OCI-M2 (cell line): ENCODE results near the gene IGFN1.

Experiments
- DNase-seq: peaks from one replicate; lab custom pipeline; 2025; ENCODE audit not compliant: unreplicated experiment; lab: John Stamatoyannopoulos, UW

Gene IGFN1

DNA sequence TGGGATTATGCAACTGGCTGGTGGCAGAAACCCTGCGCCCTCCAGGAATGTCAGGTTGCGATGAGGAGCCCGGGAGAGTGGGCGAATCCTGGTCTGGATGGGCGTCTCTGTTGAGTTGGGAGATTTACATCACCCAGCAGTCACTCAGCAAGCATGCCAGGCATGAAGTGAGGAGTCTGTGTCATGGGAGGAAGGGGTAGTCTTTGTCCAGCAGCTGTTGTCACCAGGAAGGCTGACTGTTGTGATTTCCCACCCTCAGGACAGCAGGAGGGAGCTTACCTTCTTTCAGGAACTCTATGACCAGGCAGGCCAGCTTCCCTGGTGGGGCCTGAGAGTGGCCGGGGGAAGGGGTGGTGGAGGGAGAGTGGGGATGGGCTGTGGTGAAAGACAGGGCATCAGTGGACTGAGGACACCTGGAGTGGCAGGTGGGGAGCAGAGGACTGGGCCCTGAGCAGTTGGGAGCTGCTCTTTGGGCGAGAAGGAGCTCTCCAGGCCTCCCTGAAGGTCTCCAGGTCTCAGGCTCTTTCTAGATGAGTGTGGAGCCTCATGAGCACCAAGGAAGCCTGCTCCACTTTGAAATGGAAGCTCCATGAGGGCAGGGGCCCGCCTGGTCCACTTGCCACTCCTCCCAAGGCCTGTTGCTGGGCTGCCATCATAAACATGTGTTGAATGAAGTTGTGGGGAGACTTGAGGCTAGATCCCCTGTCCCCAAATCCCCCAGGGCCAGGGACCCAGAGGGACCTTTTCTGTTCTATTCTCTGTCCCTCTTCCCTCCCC lies 71.3 kb downstream of the IGFN1 start:
- DNase-seq: no peak

DNA sequence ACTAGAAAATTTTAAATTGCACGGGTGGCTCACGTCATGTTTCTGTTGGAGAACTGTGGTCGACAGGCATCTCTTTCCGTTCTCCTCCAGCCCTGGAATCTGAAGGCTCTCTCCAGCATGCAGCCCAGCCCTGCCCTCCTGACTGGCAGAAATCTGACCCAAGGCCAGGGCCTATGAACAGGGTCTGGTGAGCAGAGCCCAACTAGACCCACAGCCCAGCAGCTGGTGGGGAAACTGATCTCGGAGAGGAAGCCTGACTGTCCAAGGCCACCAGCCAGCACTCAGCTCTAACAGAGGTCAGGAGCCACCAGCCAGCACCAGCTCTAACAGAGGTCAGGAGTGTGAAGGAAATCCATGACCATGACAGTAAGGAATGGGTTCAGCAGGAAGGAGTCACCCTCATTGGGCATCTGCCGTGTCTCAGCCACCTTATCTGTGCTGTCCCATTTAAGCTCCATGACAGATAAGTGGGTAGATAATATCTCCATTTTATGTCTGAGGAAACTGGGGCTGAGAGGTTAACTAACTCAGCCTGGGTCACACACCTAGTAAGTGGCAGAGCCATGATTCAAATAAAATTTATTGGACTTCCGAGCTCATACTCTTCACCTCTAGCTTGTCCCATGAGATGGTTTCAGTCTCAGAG lies 72.5 kb downstream of the IGFN1 start:
- DNase-seq: no peak

- no peak for DNase-seq
These were observed 73.4 kb downstream of the IGFN1 start for GRCh38 chr1:201264072-201264471.

DNA sequence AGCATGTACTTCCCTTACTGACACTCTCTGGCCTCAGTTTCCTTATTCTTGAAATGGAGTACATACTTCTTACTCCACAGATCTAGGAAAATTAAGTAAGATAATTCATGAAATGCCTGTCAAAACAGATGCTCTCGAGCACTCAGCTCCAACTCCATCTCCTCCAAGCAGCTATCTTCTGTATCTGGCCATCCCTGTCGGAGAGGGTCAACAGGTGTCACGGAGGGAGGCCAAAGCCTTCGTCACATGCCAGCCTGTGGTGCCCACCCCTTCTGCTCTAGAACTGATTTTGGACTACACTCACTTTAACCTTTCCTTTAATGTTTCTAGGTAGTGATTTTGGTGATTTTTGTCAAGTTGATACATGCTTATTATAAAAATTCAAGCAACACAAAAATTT lies 73.9 kb downstream of the IGFN1 start:
- DNase-seq: no peak

DNA sequence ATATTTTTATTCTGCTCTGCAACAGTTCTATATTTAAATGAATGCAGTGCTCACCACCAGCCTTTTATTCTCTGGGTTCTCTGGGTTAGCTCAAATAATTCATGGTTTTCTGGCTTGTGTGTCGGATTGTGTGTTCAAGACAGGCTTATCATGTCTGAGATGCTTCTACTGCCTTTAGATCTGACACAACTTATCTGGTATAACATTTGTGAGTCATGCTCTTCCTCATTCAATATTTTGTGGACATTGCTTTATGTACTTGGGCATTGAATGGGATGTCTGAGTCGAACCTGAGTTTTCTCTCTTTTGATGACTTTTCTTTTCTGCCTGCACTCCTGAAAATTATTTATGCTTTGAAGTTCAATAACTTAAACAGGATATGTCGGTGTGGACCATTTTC lies 75.1 kb downstream of the IGFN1 start:
- DNase-seq: no peak

DNA sequence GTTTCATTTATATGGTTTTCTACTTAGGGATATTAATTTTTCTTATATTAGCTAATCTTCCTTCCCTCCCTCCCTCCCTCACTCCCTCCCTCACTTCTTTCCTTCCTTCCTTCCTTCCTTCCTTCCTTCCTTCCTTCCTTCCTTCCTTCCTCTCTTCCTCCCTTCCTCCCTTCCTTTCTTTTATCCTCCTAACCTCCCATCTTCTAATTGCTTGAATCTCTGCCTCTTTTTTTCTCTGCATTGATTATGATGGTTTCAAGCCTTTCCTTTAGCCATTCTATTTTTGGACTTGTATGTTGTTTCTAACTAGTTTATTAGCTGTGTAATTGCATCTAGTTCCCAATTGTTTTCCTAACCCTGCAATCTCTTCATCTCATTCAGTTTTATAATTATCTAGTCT lies 75.7 kb downstream of the IGFN1 start:
- no peak for DNase-seq

DNA sequence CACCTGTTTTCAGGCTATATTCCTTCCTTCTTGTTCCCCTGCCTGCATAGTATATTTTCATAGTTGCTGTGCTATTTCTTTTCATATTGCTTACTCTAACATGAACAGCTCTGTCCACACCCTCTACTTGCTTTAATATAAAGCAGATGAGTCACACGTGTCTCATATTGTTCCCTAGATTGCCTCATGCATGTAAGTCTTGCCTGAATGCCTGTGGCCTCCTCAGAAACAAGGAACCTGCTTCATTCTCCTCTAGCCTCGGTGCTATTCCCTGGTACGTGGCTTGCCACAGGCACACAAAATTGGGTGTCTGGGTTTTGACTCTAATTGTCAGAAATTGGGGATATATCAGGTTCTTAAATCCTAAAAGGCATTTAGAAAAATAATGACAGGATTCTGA lies 76.2 kb downstream of the IGFN1 start:
- DNase-seq: no peak

- DNase-seq: no peak
These were observed 77.0 kb downstream of the IGFN1 start for GRCh38 chr1:201267481-201268229.

DNA sequence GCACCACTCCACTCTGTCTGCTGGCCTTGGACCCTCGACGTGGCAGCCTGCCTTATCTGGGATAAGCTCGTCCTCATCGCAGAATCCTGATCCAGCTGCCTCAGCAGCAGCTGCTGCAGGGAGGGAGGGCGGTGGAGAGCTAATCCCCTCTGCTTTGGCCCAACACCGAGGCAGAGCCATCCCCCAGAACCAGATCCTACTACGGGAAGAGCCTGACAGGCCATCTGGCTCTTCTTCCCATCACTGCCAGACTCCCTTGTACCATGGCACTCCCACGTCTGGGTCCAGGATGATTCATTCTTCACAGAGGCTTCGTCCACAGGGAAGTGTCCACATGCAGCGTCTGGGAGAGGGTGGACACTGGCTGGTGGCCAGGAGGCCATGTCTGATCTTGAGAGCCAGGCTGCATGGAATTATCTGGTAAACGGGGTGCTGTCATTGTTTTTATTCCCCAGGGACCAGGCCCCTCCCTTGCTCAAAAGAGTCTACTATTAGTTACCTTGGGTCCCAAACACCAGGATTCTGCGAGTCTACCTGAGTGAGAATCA lies 78.1 kb downstream of the IGFN1 start:
- no peak for DNase-seq

GRCh38 chr1:201269281-201269680 lies 78.7 kb downstream of the IGFN1 start:
- DNase-seq: no peak

- no peak for DNase-seq
These were observed 79.3 kb downstream of the IGFN1 start for GRCh38 chr1:201269900-201270410.

GRCh38 chr1:201270616-201271390 lies 80.2 kb downstream of the IGFN1 start:
- DNase-seq: no peak

DNA sequence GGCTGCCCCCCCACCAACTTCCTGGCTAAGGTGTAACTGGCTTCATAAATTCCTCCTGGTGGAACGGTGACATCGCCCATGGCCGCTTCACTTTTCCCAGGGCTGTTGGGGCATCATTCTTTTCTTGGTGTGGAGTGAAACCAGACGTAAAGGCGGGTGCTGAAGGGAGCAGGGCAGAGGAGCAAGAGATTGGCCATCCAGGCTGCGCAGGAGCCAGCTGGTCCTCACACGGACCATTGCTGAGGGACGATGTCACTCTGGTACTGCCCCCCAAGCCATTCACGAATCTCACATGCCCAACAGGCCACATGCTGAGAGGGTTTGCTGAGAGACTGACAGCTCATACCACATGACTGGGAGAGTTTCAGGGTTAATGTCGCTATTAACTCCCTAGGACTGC lies 82.2 kb downstream of the IGFN1 start:
- DNase-seq: no peak

GRCh38 chr1:201274616-201275252 lies 84.1 kb downstream of the IGFN1 start:
- no peak for DNase-seq

- no peak for DNase-seq
These were observed 84.6 kb downstream of the IGFN1 start for GRCh38 chr1:201275253-201275666.

DNA sequence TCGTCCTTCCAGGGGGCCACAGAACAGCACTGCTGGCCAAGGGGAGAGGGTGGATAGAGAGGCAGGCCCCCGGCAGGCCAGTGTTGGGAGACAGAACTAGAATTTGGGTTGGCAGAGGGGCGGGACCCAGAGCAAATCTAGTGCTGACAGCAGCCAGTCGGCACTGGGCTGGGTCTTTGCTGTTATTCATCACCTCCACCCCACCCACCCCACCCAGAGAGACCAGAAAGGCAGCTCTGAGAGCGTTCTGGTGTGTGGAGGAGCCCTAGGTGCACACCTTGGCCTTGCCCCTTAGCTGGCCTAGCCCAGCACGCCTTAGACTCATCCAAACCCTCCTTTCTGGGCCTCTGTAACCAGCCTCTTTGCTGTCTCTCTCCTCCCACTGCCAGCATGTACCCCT lies 86.3 kb downstream of the IGFN1 start:
- no peak for DNase-seq

DNA sequence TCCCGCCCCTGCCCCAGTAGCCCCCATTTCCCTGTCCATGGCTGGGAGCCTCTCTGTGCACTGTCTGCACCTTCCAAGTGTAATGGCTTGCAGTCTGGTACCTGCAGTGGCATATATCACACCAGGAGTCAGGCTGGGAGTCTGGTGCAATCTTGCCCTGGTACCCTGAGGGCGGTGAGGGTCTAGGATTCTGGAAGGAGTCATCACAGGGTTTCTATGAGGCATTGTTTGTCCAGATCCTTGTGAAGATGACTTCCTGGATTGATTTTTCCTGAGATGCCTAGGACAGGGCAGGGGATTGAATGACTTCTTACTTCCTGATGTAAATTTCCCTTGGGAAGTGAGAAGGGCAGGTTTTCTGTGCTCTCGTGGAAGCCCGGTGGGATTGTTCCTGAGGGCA lies 86.8 kb downstream of the IGFN1 start:
- no peak for DNase-seq
